ENCODE results near the gene KLLN. TPM values are rescaled to one million over a fixed set of nuclear protein-coding genes. Genes with fewer than 3 reads are reported as not detected.

Gene KLLN
- total RNA-seq, 4 donors from 2014 or later: 0.60 to 1.9 (median 1.0) TPM

GRCh38 chr10:87844837-87845623 is 18.3 kb downstream of the KLLN start:
- DNase-seq (ENCODE audit: low spot score) (no peak), ATAC-seq (ENCODE audit: low FRiP score) (no peak)
- no peak for TF ChIP-seq CTCF (IDR thresholded peaks at IDR 0.05)

- ATAC-seq (ENCODE audit: low FRiP score) (no peak), DNase-seq (ENCODE audit: low spot score) (no peak)
- no peak for TF ChIP-seq CTCF (IDR thresholded peaks at IDR 0.05)
Measured at GRCh38 chr10:87843714-87844113, 19.6 kb downstream of the KLLN start.

GRCh38 chr10:87842776-87843497 is 20.4 kb downstream of the KLLN start:
- no peak for TF ChIP-seq CTCF (IDR thresholded peaks at IDR 0.05)
- ATAC-seq (ENCODE audit: low FRiP score) (no peak), DNase-seq (ENCODE audit: low spot score) (no peak)

GRCh38 chr10:87842220-87842641 is 21.1 kb downstream of the KLLN start:
- ATAC-seq (ENCODE audit: low FRiP score) (no peak), DNase-seq (ENCODE audit: low spot score) (no peak)
- no peak for TF ChIP-seq CTCF (IDR thresholded peaks at IDR 0.05)

GRCh38 chr10:87841186-87841585 is 22.1 kb downstream of the KLLN start:
- ATAC-seq (ENCODE audit: low FRiP score) (no peak), DNase-seq (ENCODE audit: low spot score) (no peak)
- TF ChIP-seq CTCF (IDR thresholded peaks at IDR 0.05): no peak

GRCh38 chr10:87838650-87839049 is 24.7 kb downstream of the KLLN start:
- no peak for TF ChIP-seq CTCF (IDR thresholded peaks at IDR 0.05)
- DNase-seq (ENCODE audit: low spot score) (no peak), ATAC-seq (ENCODE audit: low FRiP score) (no peak)

Data from omental fat pad (tissue), 4 donors.